GM18858 (cell line): ENCODE measurements around the gene COMMD10.
A peak's percentile ranks its signal among the peaks of the same experiment; 100 is the strongest.
"Not testable (repeated sequence)": the region's sequence is repeated elsewhere in the genome, so short reads cannot be mapped to it uniquely, and the experiment has no call there.

Experiments
- ATAC-seq: cut with Tn5 transposase; IDR thresholded peaks from one replicate; pipeline ENCODE4 v1.9.1; 2021; ENCODE audit not compliant: unreplicated experiment

COMMD10 gene

DNA sequence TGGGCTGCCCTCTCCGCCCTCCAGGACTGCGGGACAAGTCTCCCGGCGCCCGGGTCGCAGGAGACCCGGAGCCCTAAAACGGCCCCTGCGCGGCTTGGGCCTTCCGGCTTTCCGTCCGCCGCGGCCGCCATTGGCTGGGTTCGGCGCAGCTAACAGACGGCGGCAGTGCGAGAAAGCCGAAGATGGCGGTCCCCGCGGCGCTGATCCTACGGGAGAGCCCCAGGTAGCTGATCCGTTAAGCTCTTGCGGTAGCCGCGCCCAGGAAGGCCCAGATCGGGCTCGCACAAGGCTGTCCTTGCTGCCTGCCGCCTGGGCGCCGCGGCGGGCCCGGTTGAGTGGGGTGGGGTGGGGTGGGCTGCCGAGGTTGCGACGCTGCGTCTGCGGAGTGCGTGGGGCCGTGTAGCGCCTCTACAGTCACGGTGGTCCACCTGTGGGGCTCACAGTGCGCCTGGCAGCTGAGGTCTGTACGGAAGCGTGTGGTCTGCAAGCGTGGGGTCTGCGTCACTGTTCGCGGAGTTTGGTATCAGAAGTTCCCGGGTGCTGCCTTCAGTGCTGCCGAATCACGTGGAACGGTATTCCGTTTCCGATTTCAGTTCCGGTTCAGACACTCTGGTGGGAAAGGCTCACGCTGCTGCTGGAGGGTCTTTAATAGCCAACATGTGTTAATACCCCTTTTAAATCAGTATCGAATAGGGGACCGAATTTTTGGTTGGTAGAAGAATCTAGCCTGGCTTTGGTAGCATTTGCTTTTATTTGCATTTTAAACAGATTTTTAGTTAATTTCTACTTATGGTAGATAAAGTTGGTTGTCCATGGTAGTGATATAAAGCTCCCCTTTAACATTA, at the start of gene COMMD10:
Gene COMMD10 (plus strand): TSS at position 155 of the 845 bp plus-strand sequence.
- ATAC-seq: peak; percentile 73

DNA sequence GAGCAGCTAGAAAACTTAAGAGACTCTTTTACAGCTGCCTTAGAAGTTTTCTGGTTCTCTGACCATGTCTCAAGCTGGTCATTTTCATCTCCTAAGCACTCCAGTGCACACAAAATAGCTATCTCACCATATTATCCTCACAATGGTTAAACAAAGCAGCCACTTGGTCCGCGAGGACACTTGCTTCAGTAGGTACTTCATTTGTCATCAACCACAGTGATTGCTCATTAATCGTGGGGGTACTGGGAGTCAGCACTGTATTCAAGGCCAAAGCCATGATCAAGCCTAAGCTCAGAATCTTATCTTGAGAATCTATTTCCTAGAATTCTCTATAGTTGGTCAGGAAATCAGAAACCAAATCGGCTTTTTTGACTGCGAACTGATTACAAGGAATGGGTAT, 49.7 kb upstream of the COMMD10 start:
- no peak for ATAC-seq

DNA sequence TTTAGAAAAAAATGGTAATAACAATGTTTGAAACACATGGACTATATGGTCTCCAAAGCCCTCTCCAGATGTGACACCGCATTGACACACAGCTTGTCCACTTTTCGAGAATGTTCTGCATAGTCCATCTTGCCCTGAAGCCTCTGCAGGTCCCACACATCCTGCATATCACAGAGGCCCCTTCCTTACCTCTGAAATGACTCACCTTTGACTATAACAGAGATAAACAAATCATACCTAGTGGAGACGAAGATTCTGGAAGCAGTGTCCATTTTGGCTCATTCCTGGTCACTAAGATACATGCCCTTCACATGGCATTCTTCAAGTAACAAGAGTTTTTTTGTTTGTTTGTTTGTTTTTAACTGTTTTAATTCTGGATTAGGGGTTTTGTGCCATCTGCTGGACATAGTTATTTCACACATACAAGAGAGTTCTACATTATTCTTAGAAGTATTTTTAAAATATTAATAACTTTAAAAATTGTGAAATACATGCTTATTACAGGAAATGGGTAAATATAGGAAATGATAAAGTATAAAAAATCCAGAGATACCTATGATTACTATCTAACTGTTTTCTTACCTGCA, 47.5 kb upstream of the COMMD10 start:
- no peak for ATAC-seq

DNA sequence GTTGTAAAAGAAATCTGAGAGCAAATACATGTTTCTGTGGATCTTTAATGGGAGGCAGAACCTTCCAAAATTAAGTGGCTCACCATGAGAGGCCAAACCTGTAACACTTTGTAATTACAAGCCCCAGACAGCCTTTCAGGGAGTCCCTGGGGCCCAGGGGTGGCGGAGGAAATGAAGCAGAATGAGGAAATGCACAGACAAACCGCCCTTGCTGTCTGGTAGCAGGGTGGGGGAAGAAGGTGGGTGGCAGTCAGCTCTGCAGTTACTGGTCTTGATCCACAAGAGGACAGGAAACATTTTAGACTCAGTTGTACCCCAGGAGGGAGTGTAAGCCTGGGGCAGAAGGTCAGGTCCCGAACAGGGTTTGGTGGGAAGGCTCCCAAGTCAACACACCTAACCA, 46.0 kb upstream of the COMMD10 start:
- ATAC-seq: peak; percentile 78

DNA sequence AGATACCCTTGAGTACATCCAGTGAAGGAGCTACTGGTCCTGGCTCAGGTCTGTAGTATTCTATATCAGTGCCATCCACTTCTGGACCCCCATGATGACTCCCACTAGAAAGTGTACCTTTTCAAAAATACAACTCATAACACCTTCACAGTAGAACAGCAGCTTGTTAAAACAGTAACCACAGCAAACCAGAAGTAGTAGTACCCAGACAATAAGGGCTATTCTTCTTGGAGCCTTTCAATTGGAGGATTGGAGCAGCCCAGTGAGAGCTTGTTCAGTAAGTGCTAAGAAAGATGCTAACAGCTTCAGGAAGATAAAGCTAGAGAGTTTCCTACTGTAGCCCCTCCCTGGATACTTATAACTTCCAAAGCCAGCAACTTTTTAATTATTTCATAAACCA, 42.5 kb upstream of the COMMD10 start:
- no peak for ATAC-seq

DNA sequence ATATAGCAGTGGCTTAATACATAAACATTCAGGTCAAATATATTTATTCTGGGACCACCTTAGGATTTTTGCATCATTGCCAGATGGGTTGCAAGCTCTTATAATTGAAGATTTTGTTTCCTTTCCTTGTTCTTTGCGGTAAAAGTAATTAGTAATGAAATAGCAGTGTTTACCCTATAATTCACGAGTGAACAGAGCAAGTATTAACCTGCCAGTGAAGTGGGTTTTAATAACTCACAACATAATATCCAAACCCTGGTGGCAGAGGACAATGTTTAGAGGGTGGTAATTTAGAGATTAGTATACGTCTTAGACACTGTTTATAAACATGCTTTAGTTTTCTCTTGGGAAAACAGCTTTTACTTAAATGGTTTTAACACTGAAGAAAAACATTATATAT, 40.8 kb upstream of the COMMD10 start:
- ATAC-seq: no peak

DNA sequence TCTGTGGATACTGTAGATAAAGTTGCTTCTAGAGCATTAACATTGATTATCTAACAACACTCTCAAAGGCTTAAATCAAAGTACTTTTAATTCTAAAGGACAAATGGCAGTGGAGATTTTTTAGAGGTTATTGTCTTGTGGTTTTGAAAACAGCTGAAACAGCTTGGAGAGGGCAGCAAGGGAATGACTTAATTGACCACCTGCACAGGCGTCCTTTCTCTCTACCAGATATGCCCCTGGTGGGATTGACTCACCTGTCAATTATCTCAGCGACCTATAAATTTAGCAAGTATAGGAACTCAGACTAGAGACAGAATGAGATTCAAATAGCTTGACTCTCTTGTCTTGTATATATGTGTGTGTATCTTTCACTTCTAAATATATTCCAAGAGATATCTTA, 39.0 kb upstream of the COMMD10 start:
- ATAC-seq: no peak

DNA sequence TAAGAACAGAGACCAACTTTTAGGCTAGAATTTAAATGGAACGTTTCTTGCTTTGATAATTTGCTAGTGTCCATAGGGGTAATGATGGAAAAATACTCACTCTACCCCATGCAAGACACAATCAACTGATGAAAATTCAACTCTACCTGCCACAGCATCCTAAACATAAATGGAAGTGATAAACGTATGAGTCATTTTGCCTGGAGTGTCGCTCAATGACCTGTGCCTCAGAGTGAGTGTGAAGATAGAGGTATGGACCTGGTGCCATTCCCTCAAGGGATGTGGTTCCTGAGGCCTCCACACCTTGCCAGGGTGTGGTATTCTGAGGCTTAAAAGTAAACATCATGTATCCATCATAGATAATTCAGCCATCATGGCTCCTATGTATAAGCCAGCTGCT, 38.6 kb upstream of the COMMD10 start:
- no peak for ATAC-seq

DNA sequence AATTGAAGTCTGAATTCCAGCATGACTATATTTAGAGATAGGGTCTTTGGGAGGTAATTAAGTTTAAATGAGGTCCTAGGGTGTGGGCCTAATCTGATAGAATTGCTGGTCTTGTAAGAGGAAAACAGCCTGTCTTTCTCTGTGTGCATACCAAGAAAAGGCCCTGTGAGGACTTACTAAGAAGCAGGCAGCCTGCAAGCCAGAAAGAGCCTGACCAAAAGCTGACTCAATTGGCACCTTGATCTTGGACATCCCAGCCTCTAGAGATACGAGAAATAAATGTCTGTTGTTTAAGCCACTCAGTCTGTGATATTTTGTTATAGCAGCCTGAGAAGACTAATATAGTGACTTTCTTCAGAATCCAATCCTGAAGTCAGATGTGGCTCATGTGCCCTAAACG, 38.0 kb upstream of the COMMD10 start:
- ATAC-seq: no peak

DNA sequence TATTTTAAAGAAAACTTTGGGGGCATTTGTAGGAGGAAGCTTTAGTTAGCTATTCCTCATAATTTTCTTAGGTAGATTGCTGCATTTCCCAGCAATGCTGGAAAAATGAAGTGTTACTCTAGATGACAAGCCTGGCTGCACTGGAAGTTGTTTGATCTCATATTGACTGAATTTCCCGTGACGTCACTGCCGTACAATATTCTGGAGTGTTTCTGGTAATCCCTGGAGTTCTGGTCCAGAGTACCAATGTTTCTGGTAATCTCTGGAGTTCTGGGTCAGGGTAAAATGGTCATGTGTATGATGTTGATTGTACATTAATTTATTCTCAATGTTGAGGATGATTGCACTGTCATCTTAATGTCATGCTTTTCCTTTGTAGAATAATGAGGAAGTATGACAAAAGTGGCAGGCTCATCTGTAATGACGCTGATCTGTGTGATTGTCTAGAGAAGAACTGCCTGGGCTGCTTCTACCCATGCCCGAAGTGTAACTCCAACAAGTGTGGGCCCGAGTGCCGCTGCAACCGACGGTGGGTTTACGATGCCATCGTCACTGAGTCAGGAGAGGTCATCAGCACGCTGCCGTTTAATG, 26.4 kb upstream of the COMMD10 start:
- no peak for ATAC-seq

DNA sequence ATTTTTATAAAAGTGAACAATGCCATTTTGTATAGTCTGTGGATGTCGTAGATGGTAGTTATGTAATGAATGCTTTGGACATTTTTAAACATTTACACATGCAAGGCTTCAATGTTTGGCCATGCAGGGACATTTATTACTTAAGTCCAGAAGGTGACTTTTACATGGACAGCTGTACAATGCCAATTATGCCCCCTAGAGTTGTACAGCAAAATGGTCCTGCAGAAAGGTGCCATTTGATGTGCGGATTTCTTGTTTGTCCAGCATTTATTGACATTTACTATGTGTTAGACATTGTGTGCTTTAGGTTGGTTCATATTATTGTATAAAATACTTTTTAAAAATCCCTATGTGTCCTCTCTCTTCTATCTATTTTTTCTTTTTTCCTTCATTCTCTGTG, 22.5 kb upstream of the COMMD10 start:
- ATAC-seq: no peak

DNA sequence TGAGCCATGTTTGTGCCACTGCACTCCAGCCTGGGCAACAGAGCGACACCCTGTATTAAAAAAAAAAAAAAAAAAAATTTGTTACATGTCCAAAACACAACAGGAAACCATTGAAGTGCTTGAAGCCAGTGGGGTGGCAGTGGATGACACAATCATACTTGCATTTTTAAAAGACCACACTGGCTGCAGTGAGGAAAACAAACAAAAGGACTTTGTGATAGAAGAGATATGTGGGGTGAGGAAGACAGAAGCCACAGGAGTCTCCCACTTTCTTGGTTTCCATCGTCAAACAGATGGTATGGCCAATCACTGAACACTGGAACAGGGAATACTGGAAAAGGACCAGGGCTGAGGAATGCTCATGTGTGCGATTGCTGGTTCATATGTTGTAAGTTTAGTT, 20.9 kb upstream of the COMMD10 start:
- no peak for ATAC-seq

DNA sequence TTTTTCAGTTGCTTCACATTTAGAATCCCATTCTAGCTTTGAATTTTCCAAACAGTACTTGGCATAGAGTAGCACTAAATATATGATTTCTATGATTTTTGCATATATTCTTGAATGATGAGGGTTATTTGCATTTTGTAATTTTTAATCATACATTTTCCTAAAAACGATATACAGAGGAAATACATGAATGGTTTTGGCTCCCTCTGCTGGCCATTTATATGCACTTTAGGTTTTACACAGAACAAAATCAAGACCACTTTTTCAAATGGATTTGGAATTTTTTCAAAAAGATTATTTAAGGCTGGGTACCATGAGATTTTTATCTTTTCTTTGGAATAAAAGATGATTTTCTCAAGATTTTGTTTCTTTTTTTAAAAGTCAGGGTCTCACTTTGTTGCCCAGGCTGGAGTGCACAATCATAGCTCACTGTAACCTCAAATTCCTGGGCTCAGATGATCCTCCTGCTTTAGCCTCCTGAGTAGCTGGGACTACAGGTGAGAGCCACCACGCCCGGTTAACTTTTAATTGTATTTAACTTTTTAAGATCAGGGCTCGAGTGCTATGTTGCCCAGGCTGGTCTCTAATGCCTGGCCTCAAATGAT, 16.7 kb upstream of the COMMD10 start:
- no peak for ATAC-seq

DNA sequence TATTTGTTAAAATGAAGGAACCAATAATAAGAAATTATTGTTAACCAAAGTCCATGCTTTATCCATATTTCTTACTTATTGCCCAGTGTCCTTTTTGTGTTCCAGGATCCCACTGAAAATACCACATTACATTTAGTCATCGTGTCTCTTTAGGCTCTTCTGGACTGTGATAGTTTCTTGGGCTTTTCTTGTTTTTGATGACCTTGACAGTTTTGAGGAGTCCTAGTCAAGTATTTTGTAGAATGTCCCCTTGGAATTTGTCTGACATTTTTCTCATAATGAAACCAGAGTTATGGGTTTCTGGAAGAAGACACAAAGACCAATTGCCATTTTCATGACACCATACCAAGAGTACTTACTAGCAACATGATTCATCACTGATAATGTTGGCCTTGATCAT, 13.6 kb upstream of the COMMD10 start:
- no peak for ATAC-seq

DNA sequence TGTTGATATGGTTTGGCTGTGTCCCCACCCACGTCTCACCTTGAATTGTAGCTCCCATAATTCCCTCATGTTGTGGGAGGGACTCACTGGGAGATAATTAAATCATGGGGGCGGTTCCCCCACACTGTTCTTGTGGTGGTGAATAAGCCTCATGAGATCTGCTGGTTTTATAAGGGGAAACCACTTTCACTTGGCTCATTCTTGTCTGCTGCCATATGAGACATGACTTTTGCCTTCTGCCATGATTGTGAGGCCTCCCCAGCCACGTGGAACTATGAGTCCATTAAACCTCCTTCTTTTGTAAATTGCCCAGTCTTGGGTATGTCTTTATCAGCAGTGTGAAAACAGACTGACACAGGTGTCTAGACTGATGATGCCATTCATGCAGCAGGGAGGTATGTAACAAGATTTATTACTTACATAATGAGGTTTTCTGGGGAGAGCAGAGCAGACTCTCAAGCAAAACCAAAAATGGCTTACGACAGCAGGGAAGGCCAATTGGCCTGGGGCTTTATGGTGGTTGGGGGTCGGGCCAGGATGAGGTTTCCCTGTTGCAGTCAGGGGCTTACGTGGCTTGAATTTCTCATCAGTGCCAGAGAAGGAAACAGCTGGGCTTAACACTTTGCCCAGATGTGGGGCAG, 9.5 kb upstream of the COMMD10 start:
- no peak for ATAC-seq

DNA sequence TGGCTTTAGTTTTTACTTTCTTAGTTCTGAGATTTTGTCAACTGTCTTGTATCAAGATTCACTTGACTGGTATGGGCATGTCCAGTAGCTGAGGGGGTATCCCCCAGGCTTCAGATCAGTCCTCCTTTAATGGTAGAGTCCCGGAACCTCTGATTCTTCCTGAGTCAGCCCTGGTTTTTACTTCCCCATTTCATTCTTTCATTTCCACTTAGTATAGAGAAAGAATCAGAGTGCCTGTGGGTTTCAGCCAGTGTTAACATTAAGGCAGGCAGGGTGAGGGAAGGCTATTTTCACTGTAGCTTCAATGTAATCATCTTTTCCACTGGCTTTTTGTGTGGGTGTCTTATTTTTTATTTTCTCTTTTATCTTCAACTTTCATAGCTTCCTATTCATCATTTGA, 8.3 kb upstream of the COMMD10 start:
- peak; percentile 96 for ATAC-seq

DNA sequence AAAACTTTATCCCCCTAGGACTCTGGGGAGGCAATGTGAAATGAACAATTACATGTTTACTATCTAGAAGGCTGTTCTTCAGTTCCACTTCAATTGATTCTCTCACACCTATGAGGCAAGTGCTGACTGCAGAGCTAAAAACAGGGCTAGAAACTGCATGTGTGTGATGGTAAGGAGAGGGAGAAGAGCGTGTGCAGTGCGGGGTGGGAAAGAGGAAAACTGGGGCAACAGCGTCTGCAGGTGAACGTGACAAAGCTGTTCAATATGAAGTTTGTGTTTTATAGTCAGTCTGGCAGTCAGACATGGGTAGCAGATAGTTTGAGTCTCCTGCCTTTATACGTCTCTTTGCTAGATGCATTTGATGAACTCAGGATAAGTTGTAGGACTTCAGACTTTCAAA, 6.6 kb upstream of the COMMD10 start:
- no peak for ATAC-seq

DNA sequence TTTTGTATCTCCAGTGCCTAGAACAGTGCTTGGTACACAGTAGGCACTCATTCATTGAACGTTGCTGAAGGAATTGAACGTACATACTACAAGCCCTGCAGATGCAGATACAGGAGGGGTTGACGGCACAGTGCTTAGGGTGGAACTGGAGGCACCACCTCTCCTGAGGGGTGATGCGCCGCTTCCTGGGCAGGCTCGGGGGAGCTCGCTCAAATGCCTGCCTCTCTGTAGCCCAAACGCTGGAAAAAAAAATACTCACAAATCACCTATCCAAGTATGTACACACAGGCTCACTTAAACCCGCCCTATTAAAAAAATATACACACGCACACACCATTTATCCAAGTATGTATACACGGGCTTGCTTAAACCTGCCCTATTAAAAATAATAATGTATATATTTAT, 536 bp upstream of the COMMD10 start:
- peak; percentile 27 for ATAC-seq

DNA sequence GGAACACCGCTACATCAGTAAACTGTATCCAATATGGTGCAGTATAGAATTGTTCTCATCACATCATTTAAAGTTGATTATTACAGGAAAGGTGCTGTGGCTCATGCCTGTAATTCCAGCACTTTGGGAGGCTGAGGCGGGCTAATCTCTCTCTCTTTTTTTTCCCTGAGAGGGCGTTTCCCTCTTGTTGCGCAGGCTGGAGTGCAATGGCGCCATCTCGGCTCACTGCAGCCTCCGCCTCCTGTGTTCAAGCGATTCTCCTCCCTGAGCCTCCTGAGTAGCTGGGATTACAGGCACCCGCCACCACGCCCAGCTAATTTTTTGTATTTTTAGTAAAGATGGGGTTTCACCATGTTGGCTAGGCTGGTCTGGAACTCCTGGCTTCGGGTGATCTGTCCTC, 1.5 kb downstream of the COMMD10 start:
- ATAC-seq: not testable (repeated sequence)

DNA sequence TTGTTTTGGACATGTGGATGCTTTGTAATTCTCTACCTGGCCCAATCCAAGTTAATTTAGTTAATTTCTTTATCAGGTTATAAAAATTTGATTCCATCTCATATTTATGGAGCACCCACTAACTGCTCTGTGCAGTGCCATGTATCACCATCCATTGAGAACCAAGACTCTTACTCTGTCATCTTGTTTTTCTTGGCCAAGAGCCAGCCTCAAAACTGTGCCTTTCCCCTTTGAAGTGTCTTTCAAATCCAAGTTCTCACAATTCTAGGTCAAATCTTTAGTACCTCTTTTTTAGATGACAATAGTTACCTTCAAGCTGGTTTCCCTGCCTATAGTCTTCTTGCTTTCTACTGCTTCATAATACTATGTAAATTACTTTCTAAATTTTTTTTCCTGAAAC, 3.2 kb downstream of the COMMD10 start:
- no peak for ATAC-seq

DNA sequence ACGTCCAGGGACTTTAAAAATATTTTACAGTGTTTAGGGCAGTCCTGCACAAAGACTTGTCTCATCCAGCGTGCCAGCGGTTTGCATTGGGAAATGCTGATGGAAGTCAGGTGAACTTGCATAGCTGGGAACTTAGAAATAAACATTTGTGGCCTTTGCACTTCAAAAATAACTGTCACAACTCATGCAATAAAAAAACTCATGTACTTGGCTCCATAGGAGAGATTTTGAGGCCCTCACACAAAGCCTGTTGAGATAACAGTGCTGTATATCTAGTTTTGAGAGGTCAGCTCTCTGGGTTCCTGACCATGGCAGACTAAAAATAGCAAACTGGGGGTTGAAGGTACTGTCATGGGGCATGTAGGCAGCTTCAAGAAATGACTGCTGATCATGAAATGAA, 5.5 kb downstream of the COMMD10 start:
- no peak for ATAC-seq

DNA sequence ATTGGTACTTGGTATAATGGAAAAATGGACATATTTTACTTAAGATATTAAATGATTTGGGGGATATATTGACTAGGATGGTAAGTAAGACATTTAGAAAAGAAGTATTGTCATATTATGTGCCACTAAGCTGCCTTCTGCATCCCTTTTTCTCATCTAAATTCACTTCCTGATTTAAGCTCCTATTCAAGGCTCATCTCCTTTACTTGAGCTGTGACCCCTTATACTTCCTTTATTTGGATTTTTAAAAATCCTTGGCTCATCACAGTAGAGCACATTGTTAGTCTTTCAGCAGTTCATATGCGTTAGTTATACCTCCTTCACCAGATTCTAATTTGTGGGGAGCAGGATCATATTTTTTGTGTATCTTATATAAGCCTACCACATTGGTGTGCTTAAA, 6.6 kb downstream of the COMMD10 start:
- no peak for ATAC-seq
